Uterus (tissue), 4 donors: Measurements from ENCODE around the gene GLIS2. TPM values are rescaled to one million over a fixed set of nuclear protein-coding genes. Genes with fewer than 3 reads are reported as not detected.

Experiments
- DNase-seq, 2 donors: peaks; one replicate each; pipeline ENCODE4 v3.0.0-alpha.2; 2019 to 2020
- H3K27ac ChIP-seq, 2 donors: fragments of 200-600 bp; sonication (generic); 1 replicate in 1 of 2; 2 replicates in 1 of 2; pipeline ENCODE4 v1.5.1; 2016 to 2018
- H3K27me3 ChIP-seq, 2 donors: fragments of 200-600 bp; sonication (generic); one replicate each; pipeline ENCODE4 v1.5.1; 2018 to 2019; ENCODE audit warnings: control low read depth in 1 of 2
- H3K36me3 ChIP-seq, 2 donors: fragments of 200-600 bp; sonication (generic); one replicate each; pipeline ENCODE4 v1.5.1; 2019; ENCODE audit warnings: control low read depth in 1 of 2
- H3K4me1 ChIP-seq, 2 donors: fragments of 200-600 bp; sonication (generic); one replicate each; pipeline ENCODE4 v1.5.1; 2018 to 2019; ENCODE audit warnings: control low read depth in 1 of 2
- H3K4me3 ChIP-seq, 2 donors: fragments of 200-600 bp; sonication (generic); 1 replicate in 1 of 2; 2 replicates in 1 of 2; pipeline ENCODE4 v1.5.1; 2018 to 2019; ENCODE audit warnings: mild to moderate bottlenecking in 1 of 2
- H3K9me3 ChIP-seq, 2 donors: fragments of 200-600 bp; sonication (generic); one replicate each; pipeline ENCODE4 v1.5.1; 2019; ENCODE audit warnings: control low read depth in 1 of 2
- POLR2A ChIP-seq, 2 donors: fragments of 450-650 bp; IDR thresholded peaks; one replicate each; pipeline ENCODE4 v1.6.1; 2016; ENCODE audit warnings: antibody characterized with exemption in 2 of 2, mild to moderate bottlenecking in 1 of 2, moderate library complexity in 1 of 2
- intact Hi-C: fragments of 100-400 bp; cut with DNase I; formaldehyde crosslinking; loops from one replicate; pipeline ENCODE4 v1.15.1; 2023; ENCODE audit warnings: low total_unique reads
- total RNA-seq, 4 donors: library from RNA; depleted of rRNA in 3 of 4; stranded (reverse); fragments of >200 nt in 3 of 4; gene quantifications; one replicate each; pipeline versions ENCODE4 v1.1.0 to v1.2.4, GENCODE V29; 2014 to 2023
- TF ChIP-seq, protein P1 (sequence below), 4 experiments: fragments of 200-600 bp in 2 of 4; fragments of 450-650 bp in 2 of 4; sonication (generic) in 2 of 4; IDR thresholded peaks; one replicate each; pipeline ENCODE4 v1.5.1; 2016 to 2019; ENCODE audit warnings: antibody characterized with exemption in 4 of 4, mild to moderate bottlenecking in 2 of 4, moderate library complexity in 1 of 4
- donor health status: DM: yes; HTN: yes; CAD: no.

Gene GLIS2
- total RNA-seq, 4 donors from 2014 or later: 2.9 to 55.8 (median 5.1) TPM

DNA sequence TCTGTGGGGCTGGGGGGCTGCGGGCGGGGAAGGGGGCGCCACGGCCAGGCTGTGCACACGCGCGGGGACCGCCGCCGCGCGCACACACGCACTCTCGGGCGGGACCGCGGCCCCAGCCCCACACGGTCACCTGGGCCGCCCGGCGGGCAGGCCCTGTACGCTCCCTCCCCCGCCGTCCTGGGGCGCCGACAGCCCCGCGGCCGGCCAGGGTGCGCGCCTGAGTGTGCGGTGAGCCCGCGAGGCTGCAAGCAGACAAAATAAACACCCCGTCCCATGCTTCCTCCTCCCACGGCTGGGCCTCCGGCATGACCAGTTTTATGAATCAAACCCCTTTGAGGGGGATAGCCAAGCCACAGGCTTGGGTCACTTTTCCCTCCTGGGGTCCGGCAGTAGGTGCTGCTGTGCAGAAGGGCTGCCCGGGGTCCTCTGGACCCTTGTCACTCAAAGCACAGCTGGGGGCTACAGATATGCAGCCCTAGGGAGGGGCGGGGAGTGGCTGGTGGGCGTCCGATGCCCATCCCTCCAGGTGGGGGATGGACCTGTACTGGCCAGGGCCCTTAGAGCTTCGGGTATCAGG, 56.2 kb downstream of the GLIS2 start:
- peak overlapping the region; percentile 55 to 63 for H3K4me3 ChIP-seq
- DNase-seq: no peak
- peaks cover 0 to 22% of the 10 kb centered on the region in 2 donors for H3K4me1 ChIP-seq
- H3K9me3 ChIP-seq: no peaks in the 10 kb centered on the region
- intact Hi-C loops: no loop called here
- TF ChIP-seq, protein P1, sequence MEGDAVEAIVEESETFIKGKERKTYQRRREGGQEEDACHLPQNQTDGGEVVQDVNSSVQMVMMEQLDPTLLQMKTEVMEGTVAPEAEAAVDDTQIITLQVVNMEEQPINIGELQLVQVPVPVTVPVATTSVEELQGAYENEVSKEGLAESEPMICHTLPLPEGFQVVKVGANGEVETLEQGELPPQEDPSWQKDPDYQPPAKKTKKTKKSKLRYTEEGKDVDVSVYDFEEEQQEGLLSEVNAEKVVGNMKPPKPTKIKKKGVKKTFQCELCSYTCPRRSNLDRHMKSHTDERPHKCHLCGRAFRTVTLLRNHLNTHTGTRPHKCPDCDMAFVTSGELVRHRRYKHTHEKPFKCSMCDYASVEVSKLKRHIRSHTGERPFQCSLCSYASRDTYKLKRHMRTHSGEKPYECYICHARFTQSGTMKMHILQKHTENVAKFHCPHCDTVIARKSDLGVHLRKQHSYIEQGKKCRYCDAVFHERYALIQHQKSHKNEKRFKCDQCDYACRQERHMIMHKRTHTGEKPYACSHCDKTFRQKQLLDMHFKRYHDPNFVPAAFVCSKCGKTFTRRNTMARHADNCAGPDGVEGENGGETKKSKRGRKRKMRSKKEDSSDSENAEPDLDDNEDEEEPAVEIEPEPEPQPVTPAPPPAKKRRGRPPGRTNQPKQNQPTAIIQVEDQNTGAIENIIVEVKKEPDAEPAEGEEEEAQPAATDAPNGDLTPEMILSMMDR (IDR thresholded peaks at IDR 0.05): no peak
- no peak for TF ChIP-seq POLR2A (IDR thresholded peaks at IDR 0.05)
- peak overlapping the region; percentile 96 to 97 for H3K27ac ChIP-seq
- H3K27me3 ChIP-seq: no peaks in the 10 kb centered on the region
- no peaks in the 10 kb centered on the region for H3K36me3 ChIP-seq

GRCh38 chr16:4372578-4373355, 56.9 kb downstream of the GLIS2 start:
- no peak for TF ChIP-seq POLR2A (IDR thresholded peaks at IDR 0.05)
- TF ChIP-seq, protein P1 (IDR thresholded peaks at IDR 0.05): no peak
- Histone ChIP-seq H3K4me3 (peak overlapping the region; percentile 55 to 63), H3K9me3 (no peaks in the 10 kb centered on the region), H3K4me1 (peaks cover 0 to 29% of the 10 kb centered on the region in 2 donors), H3K27me3 (no peaks in the 10 kb centered on the region), H3K27ac (peak overlapping the region; percentile 96 to 97), H3K36me3 (no peaks in the 10 kb centered on the region)
- intact Hi-C loops: no loop called here
- DNase-seq: peak; percentile 69 to 80

DNA sequence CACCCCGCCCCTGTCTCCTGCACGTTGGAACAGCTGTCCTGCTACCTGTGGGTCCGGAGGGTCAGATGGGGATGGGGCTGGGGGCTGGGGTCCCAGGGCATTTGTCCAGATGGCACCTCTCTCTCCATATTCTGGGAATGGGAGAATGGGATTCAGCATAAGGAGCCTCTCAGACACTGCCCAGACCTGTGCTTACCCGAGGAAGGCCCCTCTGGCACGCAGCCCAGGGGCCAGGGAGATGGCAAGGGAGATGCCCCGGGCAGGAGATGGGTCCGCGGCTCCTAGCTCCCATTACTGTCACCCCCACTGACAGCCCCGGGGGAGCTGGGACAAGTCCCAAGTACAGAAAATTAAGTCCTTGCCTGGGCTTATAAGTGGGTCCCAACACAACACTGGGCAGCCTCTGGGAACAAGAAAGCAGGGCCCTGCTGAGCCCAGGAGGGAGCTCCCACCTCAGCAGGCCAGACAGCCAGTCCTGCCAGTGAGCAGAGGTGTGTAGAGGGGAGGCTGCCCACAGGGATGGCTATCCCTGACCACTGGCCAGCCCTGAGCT, 57.6 kb downstream of the GLIS2 start:
- no peaks in the 10 kb centered on the region for H3K36me3 ChIP-seq
- H3K4me1 ChIP-seq: peaks cover 0 to 35% of the 10 kb centered on the region in 2 donors
- H3K27me3 ChIP-seq: no peaks in the 10 kb centered on the region
- H3K27ac ChIP-seq: peak overlapping the region; percentile 96 to 97
- DNase-seq: peak in 1 of 2 donors; percentile 55
- intact Hi-C loops: no loop called here
- H3K9me3 ChIP-seq: no peaks in the 10 kb centered on the region
- TF ChIP-seq, protein P1 (IDR thresholded peaks at IDR 0.05): no peak
- no peak for TF ChIP-seq POLR2A (IDR thresholded peaks at IDR 0.05)
- H3K4me3 ChIP-seq: peak overlapping the region; percentile 55 to 63

DNA sequence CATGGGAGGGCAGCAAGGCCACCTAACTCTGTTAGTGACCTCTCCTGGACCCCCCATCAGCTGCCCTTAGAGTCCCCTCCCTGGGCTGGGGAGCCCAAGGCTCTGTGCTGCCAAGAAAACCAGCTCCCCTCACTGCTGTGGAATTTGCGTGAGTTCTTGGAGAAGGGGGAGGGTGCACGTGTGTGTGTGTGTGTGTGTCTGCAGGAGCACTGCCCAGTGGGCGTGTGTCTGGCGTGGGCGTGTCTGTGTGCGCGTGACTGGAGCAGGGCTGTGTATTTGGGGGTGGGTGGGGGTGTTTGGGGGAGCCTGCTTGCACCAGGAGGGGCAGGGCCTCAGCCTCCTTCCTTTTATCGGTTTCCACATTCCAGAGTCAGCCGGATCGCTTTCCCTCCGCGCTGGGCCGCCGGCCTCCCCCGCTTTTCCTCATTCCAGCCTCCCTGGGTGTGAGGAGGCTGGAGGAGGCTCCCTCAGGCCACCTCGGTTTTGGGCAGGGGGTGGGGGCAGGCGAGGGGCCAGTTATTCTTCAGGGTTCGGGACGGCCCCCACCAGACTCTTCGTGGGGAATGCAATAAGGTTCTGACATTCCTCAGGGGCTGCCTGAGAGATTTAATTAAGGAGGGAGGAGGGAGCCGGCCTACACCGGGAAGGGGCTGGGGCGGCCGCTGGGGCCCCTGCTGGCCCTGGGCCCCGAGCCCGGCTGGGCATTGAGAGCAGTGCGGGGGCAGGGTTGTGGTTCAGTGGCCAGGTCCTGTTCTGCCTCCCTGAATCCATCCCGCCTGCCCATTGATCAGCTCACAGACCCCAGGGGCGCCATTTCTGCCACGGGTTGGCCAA, 58.3 kb downstream of the GLIS2 start:
- H3K9me3 ChIP-seq: no peaks in the 10 kb centered on the region

More for the DNA sequence above, 58.3 kb downstream of the GLIS2 start:
- Histone ChIP-seq H3K4me3 (peak overlapping the region; percentile 55 to 63), H3K27ac (peak overlapping the region; percentile 96 to 97), H3K36me3 (no peaks in the 10 kb centered on the region), H3K4me1 (peaks cover 0 to 37% of the 10 kb centered on the region in 2 donors), H3K27me3 (no peaks in the 10 kb centered on the region)
- intact Hi-C loops: no loop called here
- TF ChIP-seq POLR2A (IDR thresholded peaks at IDR 0.05): peak in 1 of 2 donors; percentile 62
- TF ChIP-seq, protein P1 (IDR thresholded peaks at IDR 0.05): no peak
- DNase-seq: peak; percentile 94 to 95
